Measurements from ENCODE around the gene PROSER2. TPM values are rescaled to one million over a fixed set of nuclear protein-coding genes. Genes with fewer than 3 reads are reported as not detected.
A peak's percentile ranks its signal among the peaks of the same experiment; 100 is the strongest.
"Not testable (repeated sequence)": the region's sequence is repeated elsewhere in the genome, so short reads cannot be mapped to it uniquely, and the experiment has no call there.

Gene PROSER2
- total RNA-seq, 1 donor from 2014 or later = 8.6 TPM

- no peak for DNase-seq
Measured at GRCh38 chr10:11886138-11886474, 63.0 kb downstream of the PROSER2 start.

- no peak for DNase-seq
Measured at GRCh38 chr10:11886851-11887250, 63.7 kb downstream of the PROSER2 start.

- DNase-seq = no peak
Measured at GRCh38 chr10:11887381-11888227, 64.4 kb downstream of the PROSER2 start.

- DNase-seq = not testable (repeated sequence)
Measured at GRCh38 chr10:11889263-11889662, 66.1 kb downstream of the PROSER2 start.

- no peak for DNase-seq
Measured at GRCh38 chr10:11891776-11892486, 68.8 kb downstream of the PROSER2 start.

GRCh38 chr10:11893749-11894278 lies 70.7 kb downstream of the PROSER2 start:
- DNase-seq = no peak

GRCh38 chr10:11894381-11895107 lies 71.4 kb downstream of the PROSER2 start:
- no peak for DNase-seq

GRCh38 chr10:11895108-11895466 lies 71.9 kb downstream of the PROSER2 start:
- no peak for DNase-seq

GRCh38 chr10:11895598-11895997 lies 72.4 kb downstream of the PROSER2 start:
- DNase-seq = no peak

GRCh38 chr10:11896549-11897200 lies 73.5 kb downstream of the PROSER2 start:
- DNase-seq = no peak

GRCh38 chr10:11898033-11898371 lies 74.8 kb downstream of the PROSER2 start:
- DNase-seq = no peak

- DNase-seq = peak; percentile 83
Measured at GRCh38 chr10:11898372-11899066, 75.4 kb downstream of the PROSER2 start.

- DNase-seq = no peak
Measured at GRCh38 chr10:11899067-11899876, 76.1 kb downstream of the PROSER2 start.

- DNase-seq = no peak
Measured at GRCh38 chr10:11901036-11901301, 77.8 kb downstream of the PROSER2 start.

- no peak for DNase-seq
Measured at GRCh38 chr10:11901454-11901832, 78.3 kb downstream of the PROSER2 start.

GRCh38 chr10:11901833-11902475 lies 78.8 kb downstream of the PROSER2 start:
- DNase-seq = peak; percentile 41

GRCh38 chr10:11902646-11903045 lies 79.5 kb downstream of the PROSER2 start:
- no peak for DNase-seq

- peak; percentile 31 for DNase-seq
Measured at GRCh38 chr10:11906714-11907113, 83.6 kb downstream of the PROSER2 start.

- DNase-seq = no peak
Measured at GRCh38 chr10:11907914-11908313, 84.8 kb downstream of the PROSER2 start.

- no peak for DNase-seq
Measured at GRCh38 chr10:11908536-11908935, 85.4 kb downstream of the PROSER2 start.

- DNase-seq = no peak
Measured at GRCh38 chr10:11908991-11909390, 85.8 kb downstream of the PROSER2 start.

All from tongue (tissue), 2 donors.